HG02970 (cell line): ENCODE measurements around the gene ATN1.

Source experiments
- ATAC-seq: cut with Tn5 transposase; IDR thresholded peaks from one replicate; pipeline ENCODE4 v1.9.1; 2021; ENCODE audit warnings: mild to moderate bottlenecking, moderate library complexity, moderate number of reproducible peaks; ENCODE audit not compliant: unreplicated experiment, low FRiP score

The ATN1 gene

GRCh38 chr12:6956021-6956727 is 28.4 kb downstream of the ATN1 start:
- ATAC-seq = no peak

GRCh38 chr12:6957151-6957701 is 29.5 kb downstream of the ATN1 start:
- no peak for ATAC-seq

GRCh38 chr12:6957741-6958608 is 30.2 kb downstream of the ATN1 start:
- no peak for ATAC-seq

- no peak for ATAC-seq
These were observed 30.9 kb downstream of the ATN1 start for GRCh38 chr12:6958609-6959057.

- peak; percentile 40 for ATAC-seq
These were observed 31.5 kb downstream of the ATN1 start for GRCh38 chr12:6959058-6959804.

GRCh38 chr12:6959805-6960592 is 32.2 kb downstream of the ATN1 start:
- no peak for ATAC-seq

GRCh38 chr12:6960593-6961277 is 33.0 kb downstream of the ATN1 start:
- no peak for ATAC-seq

GRCh38 chr12:6961278-6961694 is 33.5 kb downstream of the ATN1 start:
- no peak for ATAC-seq

GRCh38 chr12:6961695-6962284 is 34.0 kb downstream of the ATN1 start:
- no peak for ATAC-seq

- ATAC-seq = no peak
These were observed 34.7 kb downstream of the ATN1 start for GRCh38 chr12:6962285-6963015.

GRCh38 chr12:6963016-6963731 is 35.4 kb downstream of the ATN1 start:
- no peak for ATAC-seq

GRCh38 chr12:6963791-6964413 is 36.1 kb downstream of the ATN1 start:
- no peak for ATAC-seq

- no peak for ATAC-seq
These were observed 36.9 kb downstream of the ATN1 start for GRCh38 chr12:6964605-6965025.

GRCh38 chr12:6965026-6965661 is 37.4 kb downstream of the ATN1 start:
- no peak for ATAC-seq

GRCh38 chr12:6965714-6966113 is 38.0 kb downstream of the ATN1 start:
- ATAC-seq = no peak

- no peak for ATAC-seq
These were observed 38.6 kb downstream of the ATN1 start for GRCh38 chr12:6966351-6966750.

GRCh38 chr12:6967651-6968100 is 39.9 kb downstream of the ATN1 start:
- no peak for ATAC-seq
